Muscle of back (tissue), 11 donors: ENCODE data around the gene CAMK2N1. TPM values are rescaled to one million over a fixed set of nuclear protein-coding genes. Genes with fewer than 3 reads are reported as not detected.
"Not testable (repeated sequence)": the region's sequence is repeated elsewhere in the genome, so short reads cannot be mapped to it uniquely, and the experiment has no call there.

Source experiments
- DNase-seq, 3 donors: peaks; one replicate each; pipeline versions ENCODE4 v3.0.0 to v3.0.0-alpha.2; 2013
- polyA plus RNA-seq, 10 donors: library from polyadenylated mRNA; unstranded; fragments of 120-200 nt; gene quantifications; one replicate each; pipeline ENCODE4 v1.2.1, GENCODE V29; 2013; ENCODE audit not compliant: insufficient read length in 10 of 10

Gene CAMK2N1
- polyA plus RNA-seq, 10 donors: 4.5 to 10.5 (median 8.6) TPM

- DNase-seq: no peak
These were observed 12.1 kb upstream of the CAMK2N1 start for GRCh38 chr1:20498116-20498515.

GRCh38 chr1:20497506-20497905 is 11.5 kb upstream of the CAMK2N1 start:
- DNase-seq: no peak

- DNase-seq: not testable (repeated sequence)
These were observed 10.8 kb upstream of the CAMK2N1 start for GRCh38 chr1:20496725-20497383.

- no peak for DNase-seq
These were observed 10.2 kb upstream of the CAMK2N1 start for GRCh38 chr1:20496241-20496661.

- DNase-seq: no peak
These were observed 9.7 kb upstream of the CAMK2N1 start for GRCh38 chr1:20495661-20496060.

GRCh38 chr1:20494609-20495311 is 8.8 kb upstream of the CAMK2N1 start:
- DNase-seq: no peak

- DNase-seq: peak; percentile 84 to 92 (median 88)
These were observed 8.0 kb upstream of the CAMK2N1 start for GRCh38 chr1:20493839-20494608.

- no peak for DNase-seq
These were observed 7.3 kb upstream of the CAMK2N1 start for GRCh38 chr1:20493309-20493708.

- no peak for DNase-seq
These were observed 6.7 kb upstream of the CAMK2N1 start for GRCh38 chr1:20492751-20493150.

- DNase-seq: no peak
These were observed 5.9 kb upstream of the CAMK2N1 start for GRCh38 chr1:20491866-20492265.

- no peak for DNase-seq
These were observed 5.2 kb upstream of the CAMK2N1 start for GRCh38 chr1:20491178-20491577.

GRCh38 chr1:20487236-20487590 is 1.2 kb upstream of the CAMK2N1 start:
- DNase-seq: peak in 1 of 3 donors; percentile 49

- peak in 1 of 3 donors; percentile 79 for DNase-seq
These were observed 636 bp upstream of the CAMK2N1 start for GRCh38 chr1:20486457-20487235.

- peak in 1 of 3 donors; percentile 50 for DNase-seq
These were observed 1.2 kb downstream of the CAMK2N1 start for GRCh38 chr1:20484519-20485462.

- peak in 1 of 3 donors; percentile 58 for DNase-seq
These were observed 2.0 kb downstream of the CAMK2N1 start for GRCh38 chr1:20483833-20484518.

- DNase-seq: no peak
These were observed 2.7 kb downstream of the CAMK2N1 start for GRCh38 chr1:20483098-20483832.

- no peak for DNase-seq
These were observed 4.1 kb downstream of the CAMK2N1 start for GRCh38 chr1:20481643-20482498.

GRCh38 chr1:20480951-20481617 is 4.9 kb downstream of the CAMK2N1 start:
- no peak for DNase-seq
